ENCODE results near the gene PKP1. TPM values are rescaled to one million over a fixed set of nuclear protein-coding genes. Genes with fewer than 3 reads are reported as not detected.

PKP1 gene
- total and polyA plus RNA-seq, 10 donors, result 0.04 to 0.10 (median 0.06) TPM; not detected in 7

GRCh38 chr1:201344206-201345080, 61.1 kb downstream of the PKP1 start:
- Histone ChIP-seq H3K27me3 (replicated peaks in 1 of 7) (peaks cover 0 to 22% (median 4%) of the 10 kb centered on the region in 7 donors), H3K9me3 (peaks cover 0 to 12% (median 0%) of the 10 kb centered on the region in 8 donors), H3K4me3 (no peak overlapping the region), H3K27ac (no peak overlapping the region), H3K4me1 (no peaks in the 10 kb centered on the region), H3K36me3 (no peaks in the 10 kb centered on the region)
- peak; percentile 38 for DNase-seq
- TF ChIP-seq, protein P1, sequence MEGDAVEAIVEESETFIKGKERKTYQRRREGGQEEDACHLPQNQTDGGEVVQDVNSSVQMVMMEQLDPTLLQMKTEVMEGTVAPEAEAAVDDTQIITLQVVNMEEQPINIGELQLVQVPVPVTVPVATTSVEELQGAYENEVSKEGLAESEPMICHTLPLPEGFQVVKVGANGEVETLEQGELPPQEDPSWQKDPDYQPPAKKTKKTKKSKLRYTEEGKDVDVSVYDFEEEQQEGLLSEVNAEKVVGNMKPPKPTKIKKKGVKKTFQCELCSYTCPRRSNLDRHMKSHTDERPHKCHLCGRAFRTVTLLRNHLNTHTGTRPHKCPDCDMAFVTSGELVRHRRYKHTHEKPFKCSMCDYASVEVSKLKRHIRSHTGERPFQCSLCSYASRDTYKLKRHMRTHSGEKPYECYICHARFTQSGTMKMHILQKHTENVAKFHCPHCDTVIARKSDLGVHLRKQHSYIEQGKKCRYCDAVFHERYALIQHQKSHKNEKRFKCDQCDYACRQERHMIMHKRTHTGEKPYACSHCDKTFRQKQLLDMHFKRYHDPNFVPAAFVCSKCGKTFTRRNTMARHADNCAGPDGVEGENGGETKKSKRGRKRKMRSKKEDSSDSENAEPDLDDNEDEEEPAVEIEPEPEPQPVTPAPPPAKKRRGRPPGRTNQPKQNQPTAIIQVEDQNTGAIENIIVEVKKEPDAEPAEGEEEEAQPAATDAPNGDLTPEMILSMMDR (IDR thresholded peaks at IDR 0.05 in 8 of 11, conservative IDR thresholded peaks at IDR 0.05 in 3 of 11), result no peak
- TF ChIP-seq POLR2AphosphoS5 (IDR thresholded peaks at IDR 0.05), result no peak
- no peak for TF ChIP-seq POLR2A (IDR thresholded peaks at IDR 0.05)
- WGBS, 5 donors, result 73 to 85% (median 80%) methylated on average over 7 of the region's 7 CpGs
- intact Hi-C loops (cut with DNase I; ENCODE audit: low total_unique reads), result no loop called here

- H3K4me1 ChIP-seq, result no peaks in the 10 kb centered on the region
- peaks cover 0 to 12% (median 0%) of the 10 kb centered on the region in 8 donors for H3K9me3 ChIP-seq
- no peaks in the 10 kb centered on the region for H3K36me3 ChIP-seq
- intact Hi-C loops (cut with DNase I; ENCODE audit: low total_unique reads), result no loop called here
- DNase-seq, result no peak
- WGBS, 5 donors, result 87 to 98% (median 96%) methylated on average over 5 of the region's 5 CpGs
- H3K27me3 ChIP-seq (replicated peaks in 1 of 7), result peaks cover 0 to 22% (median 4%) of the 10 kb centered on the region in 7 donors
- H3K27ac ChIP-seq, result no peak overlapping the region
- no peak overlapping the region for H3K4me3 ChIP-seq
- TF ChIP-seq, protein P1 (IDR thresholded peaks at IDR 0.05 in 8 of 11, conservative IDR thresholded peaks at IDR 0.05 in 3 of 11), result no peak
- no peak for TF ChIP-seq POLR2A (IDR thresholded peaks at IDR 0.05)
- no peak for TF ChIP-seq POLR2AphosphoS5 (IDR thresholded peaks at IDR 0.05)
These were observed 61.7 kb downstream of the PKP1 start for GRCh38 chr1:201345081-201345355.

GRCh38 chr1:201346337-201346939, 63.1 kb downstream of the PKP1 start:
- peaks cover 0 to 27% (median 4%) of the 10 kb centered on the region in 7 donors for H3K27me3 ChIP-seq (replicated peaks in 1 of 7)
- DNase-seq, result peak; percentile 25
- H3K9me3 ChIP-seq, result peaks cover 0 to 9% (median 0%) of the 10 kb centered on the region in 8 donors
- TF ChIP-seq POLR2AphosphoS5 (IDR thresholded peaks at IDR 0.05) (no peak), POLR2A (IDR thresholded peaks at IDR 0.05) (no peak)
- TF ChIP-seq, protein P1 (IDR thresholded peaks at IDR 0.05 in 8 of 11, conservative IDR thresholded peaks at IDR 0.05 in 3 of 11), result peak in 9 of 11 experiments; percentile 3 to 45 (median 36)
- H3K4me3 ChIP-seq, result no peak overlapping the region
- WGBS, 5 donors, result 42 to 65% (median 55%) methylated on average over 5 of the region's 5 CpGs
- no peaks in the 10 kb centered on the region for H3K4me1 ChIP-seq
- no peaks in the 10 kb centered on the region for H3K36me3 ChIP-seq
- no peak overlapping the region for H3K27ac ChIP-seq
- intact Hi-C loops (cut with DNase I; ENCODE audit: low total_unique reads), result no loop called here

- no peak overlapping the region for H3K27ac ChIP-seq
- H3K4me3 ChIP-seq, result no peak overlapping the region
- no peak for TF ChIP-seq POLR2AphosphoS5 (IDR thresholded peaks at IDR 0.05)
- TF ChIP-seq, protein P1 (IDR thresholded peaks at IDR 0.05 in 8 of 11, conservative IDR thresholded peaks at IDR 0.05 in 3 of 11), result peak in 1 of 11 experiments; percentile 1
- H3K27me3 ChIP-seq (replicated peaks in 1 of 7), result peaks cover 0 to 27% (median 4%) of the 10 kb centered on the region in 7 donors
- no peaks in the 10 kb centered on the region for H3K36me3 ChIP-seq
- intact Hi-C loops (cut with DNase I; ENCODE audit: low total_unique reads), result no loop called here
- 12 to 44% (median 34%) methylated on average over 2 of the region's 2 CpGs for WGBS, 5 donors
- H3K9me3 ChIP-seq, result peaks cover 0 to 3% (median 0%) of the 10 kb centered on the region in 8 donors
- no peaks in the 10 kb centered on the region for H3K4me1 ChIP-seq
- DNase-seq, result no peak
These were observed 63.7 kb downstream of the PKP1 start for GRCh38 chr1:201346987-201347386.
